ENCODE results near the gene PLTP. TPM values are rescaled to one million over a fixed set of nuclear protein-coding genes. Genes with fewer than 3 reads are reported as not detected.
"Not testable (repeated sequence)": the region's sequence is repeated elsewhere in the genome, so short reads cannot be mapped to it uniquely, and the experiment has no call there.

PLTP gene
- total RNA-seq, 2 donors from 2014 or later: 92.1 to 123 TPM

DNA sequence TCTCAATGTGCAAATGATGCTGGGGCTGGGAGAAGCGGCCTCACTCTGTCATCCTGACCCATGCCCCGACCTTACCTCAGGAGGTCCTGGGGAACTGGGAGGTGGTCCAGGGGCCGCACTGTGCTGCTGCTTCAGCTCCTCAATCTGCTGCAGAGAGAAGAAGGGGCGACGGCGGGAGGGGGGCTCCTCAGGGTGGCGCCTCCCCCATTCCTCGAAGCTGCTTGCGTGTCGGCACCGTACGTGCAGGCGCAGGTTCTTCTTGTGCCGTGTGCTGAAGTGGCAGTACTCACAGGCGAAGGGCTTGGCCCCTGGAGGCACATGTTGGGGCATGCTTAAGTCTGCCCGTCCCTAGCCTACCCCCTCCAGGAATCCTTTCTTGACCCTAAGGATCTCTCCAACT is 47.2 kb upstream of the PLTP start:
- Mint-ChIP-seq H3K36me3 (ENCODE audit: low read depth) (peaks cover 64% of the 10 kb centered on the region), H3K4me1 (no peaks in the 10 kb centered on the region), H3K27ac (no peak overlapping the region), H3K9me3 (no peaks in the 10 kb centered on the region), H3K27me3 (ENCODE audit: insufficient read depth) (no peaks in the 10 kb centered on the region), H3K4me3 (no peak overlapping the region)
- 89 to 90% methylated on average over 12 to 16 of the region's 16 CpGs for WGBS, 2 experiments (ENCODE audit: insufficient coverage in 1 of 2, insufficient read length in 1 of 2)
- H3K36me3 ChIP-seq (ENCODE audit: control insufficient read depth, insufficient read depth, low read length): peaks cover 68% of the 10 kb centered on the region
- no peak overlapping the region for H3K4me3 ChIP-seq (ENCODE audit: low read length)
- H3K9ac ChIP-seq (ENCODE audit: extremely low read depth, low read length, poor library complexity, severe bottlenecking): no peak overlapping the region
- peak; percentile 23 for DNase-seq
- no peaks in the 10 kb centered on the region for H3K27me3 ChIP-seq (ENCODE audit: control insufficient read depth, insufficient read depth, low read length, poor library complexity, severe bottlenecking)
- H3K27ac ChIP-seq (ENCODE audit: low read depth, low read length): no peak overlapping the region
- H3K9me3 ChIP-seq (ENCODE audit: control insufficient read depth, low read length): no peaks in the 10 kb centered on the region
- TF ChIP-seq, protein P1, sequence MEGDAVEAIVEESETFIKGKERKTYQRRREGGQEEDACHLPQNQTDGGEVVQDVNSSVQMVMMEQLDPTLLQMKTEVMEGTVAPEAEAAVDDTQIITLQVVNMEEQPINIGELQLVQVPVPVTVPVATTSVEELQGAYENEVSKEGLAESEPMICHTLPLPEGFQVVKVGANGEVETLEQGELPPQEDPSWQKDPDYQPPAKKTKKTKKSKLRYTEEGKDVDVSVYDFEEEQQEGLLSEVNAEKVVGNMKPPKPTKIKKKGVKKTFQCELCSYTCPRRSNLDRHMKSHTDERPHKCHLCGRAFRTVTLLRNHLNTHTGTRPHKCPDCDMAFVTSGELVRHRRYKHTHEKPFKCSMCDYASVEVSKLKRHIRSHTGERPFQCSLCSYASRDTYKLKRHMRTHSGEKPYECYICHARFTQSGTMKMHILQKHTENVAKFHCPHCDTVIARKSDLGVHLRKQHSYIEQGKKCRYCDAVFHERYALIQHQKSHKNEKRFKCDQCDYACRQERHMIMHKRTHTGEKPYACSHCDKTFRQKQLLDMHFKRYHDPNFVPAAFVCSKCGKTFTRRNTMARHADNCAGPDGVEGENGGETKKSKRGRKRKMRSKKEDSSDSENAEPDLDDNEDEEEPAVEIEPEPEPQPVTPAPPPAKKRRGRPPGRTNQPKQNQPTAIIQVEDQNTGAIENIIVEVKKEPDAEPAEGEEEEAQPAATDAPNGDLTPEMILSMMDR (conservative IDR thresholded peaks at IDR 0.05): no peak
- no peaks in the 10 kb centered on the region for H3K4me1 ChIP-seq (ENCODE audit: control insufficient read depth, insufficient read depth, low read length)

DNA sequence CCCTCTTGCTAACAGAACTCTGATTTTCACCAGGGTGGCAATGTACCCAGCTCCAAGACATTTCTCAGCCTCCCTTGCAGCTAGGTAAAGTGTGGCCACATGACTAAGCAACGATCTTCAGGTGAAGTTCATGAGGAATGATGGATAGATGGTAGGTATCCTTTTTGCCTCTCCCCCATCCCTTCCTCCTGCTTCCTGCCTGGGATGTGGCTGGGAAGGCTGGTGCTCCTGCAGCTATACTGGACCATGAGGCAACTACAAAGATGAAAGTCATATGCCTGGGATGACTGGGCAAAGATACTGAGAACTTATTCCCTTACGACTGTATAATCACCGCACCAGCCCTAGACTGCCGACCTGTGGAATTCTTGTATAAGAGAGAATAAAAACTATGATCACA is 46.6 kb upstream of the PLTP start:
- H3K36me3 Mint-ChIP-seq (ENCODE audit: low read depth): peaks cover 65% of the 10 kb centered on the region
- H3K27me3 Mint-ChIP-seq (ENCODE audit: insufficient read depth): no peaks in the 10 kb centered on the region
- no peak overlapping the region for H3K27ac Mint-ChIP-seq
- TF ChIP-seq, protein P1 (conservative IDR thresholded peaks at IDR 0.05): no peak
- no peaks in the 10 kb centered on the region for H3K27me3 ChIP-seq (ENCODE audit: control insufficient read depth, insufficient read depth, low read length, poor library complexity, severe bottlenecking)
- H3K9me3 Mint-ChIP-seq: no peaks in the 10 kb centered on the region
- 96% methylated on average over 4 of the region's 4 CpGs; no CpG with 5 or more reads in 1 of the 2 experiments for WGBS, 2 experiments (ENCODE audit: insufficient coverage in 1 of 2, insufficient read length in 1 of 2)
- H3K4me1 ChIP-seq (ENCODE audit: control insufficient read depth, insufficient read depth, low read length): no peaks in the 10 kb centered on the region
- H3K9ac ChIP-seq (ENCODE audit: extremely low read depth, low read length, poor library complexity, severe bottlenecking): no peak overlapping the region
- peaks cover 67% of the 10 kb centered on the region for H3K36me3 ChIP-seq (ENCODE audit: control insufficient read depth, insufficient read depth, low read length)
- no peaks in the 10 kb centered on the region for H3K9me3 ChIP-seq (ENCODE audit: control insufficient read depth, low read length)
- no peak overlapping the region for H3K4me3 Mint-ChIP-seq
- DNase-seq: peak; percentile 9
- no peak overlapping the region for H3K27ac ChIP-seq (ENCODE audit: low read depth, low read length)
- no peak overlapping the region for H3K4me3 ChIP-seq (ENCODE audit: low read length)
- no peaks in the 10 kb centered on the region for H3K4me1 Mint-ChIP-seq

DNA sequence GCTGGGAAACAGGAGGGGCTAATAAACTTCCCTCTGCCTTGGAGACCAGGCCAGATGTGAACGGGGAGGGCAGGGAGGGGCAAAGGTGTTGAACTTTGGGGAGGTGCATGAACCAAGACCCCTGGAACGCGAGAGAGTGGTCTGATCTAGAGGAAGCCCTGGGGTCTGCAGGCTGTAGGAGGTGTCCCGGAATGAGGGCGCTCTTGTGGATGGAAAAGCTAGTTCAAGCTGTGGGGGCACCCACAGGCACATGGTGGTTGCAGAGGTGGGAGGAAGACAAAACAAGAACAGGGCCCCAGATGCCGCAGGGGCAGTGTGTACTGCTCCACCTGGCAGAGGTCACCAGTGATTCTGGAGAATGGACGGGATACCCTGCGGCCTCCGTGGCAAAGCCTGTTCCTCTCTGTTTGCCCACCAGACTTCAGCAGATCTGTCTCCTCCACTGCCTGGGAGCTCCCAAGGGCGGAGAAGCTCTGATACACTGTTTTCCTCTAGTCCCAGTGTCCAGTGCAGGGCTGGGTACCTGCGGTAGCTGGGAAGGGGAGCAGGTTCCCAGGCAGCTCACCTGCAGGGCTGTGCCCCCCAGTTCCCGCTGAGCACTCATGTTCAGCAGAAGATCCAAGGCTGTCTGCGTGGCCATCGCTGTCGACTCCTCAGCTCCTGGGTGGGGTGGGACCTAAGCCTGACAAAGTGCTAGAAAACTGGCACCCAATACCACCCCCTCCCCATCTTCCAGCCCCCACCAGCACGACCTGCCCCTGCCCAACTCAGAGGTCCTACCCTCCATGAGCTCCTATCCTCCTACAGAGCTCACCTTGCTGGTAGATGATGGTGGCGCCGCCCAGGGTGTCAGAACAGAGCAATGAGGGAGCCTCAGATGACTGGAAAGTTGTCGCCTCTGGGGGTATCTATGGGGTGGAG is 45.3 kb upstream of the PLTP start:
- TF ChIP-seq, protein P1 (conservative IDR thresholded peaks at IDR 0.05): no peak
- H3K27me3 Mint-ChIP-seq (ENCODE audit: insufficient read depth): no peaks in the 10 kb centered on the region
- peak; percentile 34 for DNase-seq
- no peaks in the 10 kb centered on the region for H3K4me1 ChIP-seq (ENCODE audit: control insufficient read depth, insufficient read depth, low read length)
- H3K9me3 Mint-ChIP-seq: no peaks in the 10 kb centered on the region
- no peak overlapping the region for H3K27ac ChIP-seq (ENCODE audit: low read depth, low read length)
- H3K4me3 ChIP-seq (ENCODE audit: low read length): no peak overlapping the region
- no peaks in the 10 kb centered on the region for H3K4me1 Mint-ChIP-seq
- H3K4me3 Mint-ChIP-seq: no peak overlapping the region
- no peaks in the 10 kb centered on the region for H3K27me3 ChIP-seq (ENCODE audit: control insufficient read depth, insufficient read depth, low read length, poor library complexity, severe bottlenecking)
- peaks cover 58% of the 10 kb centered on the region for H3K36me3 Mint-ChIP-seq (ENCODE audit: low read depth)
- no peak overlapping the region for H3K27ac Mint-ChIP-seq
- no peaks in the 10 kb centered on the region for H3K9me3 ChIP-seq (ENCODE audit: control insufficient read depth, low read length)
- 94 to 96% methylated on average over 13 to 19 of the region's 19 CpGs for WGBS, 2 experiments (ENCODE audit: insufficient coverage in 1 of 2, insufficient read length in 1 of 2)
- H3K9ac ChIP-seq (ENCODE audit: extremely low read depth, low read length, poor library complexity, severe bottlenecking): no peak overlapping the region
- peaks cover 72% of the 10 kb centered on the region for H3K36me3 ChIP-seq (ENCODE audit: control insufficient read depth, insufficient read depth, low read length)

DNA sequence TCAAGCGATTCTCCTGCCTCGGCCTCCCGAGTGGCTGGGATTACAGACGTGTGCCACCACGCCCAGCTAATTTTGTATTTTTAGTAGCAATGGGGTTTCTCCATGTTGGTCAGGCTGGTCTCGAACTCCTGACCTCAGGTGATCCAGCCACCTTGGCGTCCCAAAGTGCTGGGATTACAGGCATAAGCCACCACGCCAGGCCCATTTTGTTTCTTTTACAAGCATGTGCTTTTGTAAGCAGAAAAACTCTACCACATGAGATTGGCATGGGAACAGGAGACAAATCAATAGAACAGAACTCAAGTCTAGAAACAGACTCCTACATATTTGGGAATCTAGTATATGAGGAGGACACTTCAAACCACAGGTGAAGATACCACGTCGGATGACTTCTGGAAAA is 44.4 kb upstream of the PLTP start:
- not testable (repeated sequence) for DNase-seq; H3K9me3 ChIP-seq (ENCODE audit: control insufficient read depth, low read length); H3K4me3 Mint-ChIP-seq; H3K9ac ChIP-seq (ENCODE audit: extremely low read depth, low read length, poor library complexity, severe bottlenecking); H3K4me1 Mint-ChIP-seq; H3K4me3 ChIP-seq (ENCODE audit: low read length); H3K27ac Mint-ChIP-seq; H3K27me3 Mint-ChIP-seq (ENCODE audit: insufficient read depth); H3K9me3 Mint-ChIP-seq; H3K27me3 ChIP-seq (ENCODE audit: control insufficient read depth, insufficient read depth, low read length, poor library complexity, severe bottlenecking); H3K27ac ChIP-seq (ENCODE audit: low read depth, low read length); H3K4me1 ChIP-seq (ENCODE audit: control insufficient read depth, insufficient read depth, low read length)
- WGBS, 2 experiments (ENCODE audit: insufficient coverage in 1 of 2, insufficient read length in 1 of 2): 92 to 95% methylated on average over 8 to 10 of the region's 10 CpGs
- peaks cover 63% of the 10 kb centered on the region for H3K36me3 Mint-ChIP-seq (ENCODE audit: low read depth)
- H3K36me3 ChIP-seq (ENCODE audit: control insufficient read depth, insufficient read depth, low read length): peaks cover 74% of the 10 kb centered on the region
